SK-N-SH (cell line): ENCODE data around the gene IL17RA.

ENCODE experiments used
- CHD2 ChIP-seq: fragments of 150-350 bp; IDR thresholded peaks from 2 replicates; pipeline ENCODE4 v1.6.1; 2018; ENCODE audit warnings: low read length; ENCODE audit not compliant: partially characterized antibody
- EP300 ChIP-seq, 2 experiments: IDR thresholded peaks; 2 replicates each; pipeline versions ENCODE4 v1.4.0 to v1.6.1; 2012; ENCODE audit warnings: borderline replicate concordance in 1 of 2, low read depth in 1 of 2, low read length in 1 of 2
- EZH2phosphoT487 ChIP-seq: fragments of 200-600 bp; sonication (generic); IDR thresholded peaks from 2 replicates; pipeline ENCODE4 v1.6.1; 2017; ENCODE audit warnings: low read depth, mixed run types, mild to moderate bottlenecking, antibody characterized with exemption, moderate library complexity, borderline replicate concordance
- FOXM1 ChIP-seq: IDR thresholded peaks from 2 replicates; pipeline ENCODE4 v1.4.0; 2012; ENCODE audit warnings: low read depth, mild to moderate bottlenecking
- JUND ChIP-seq: IDR thresholded peaks from 2 replicates; pipeline ENCODE4 v1.4.0; 2012
- MXI1 ChIP-seq: IDR thresholded peaks from 2 replicates; pipeline ENCODE4 v1.6.1; 2012; ENCODE audit warnings: mild to moderate bottlenecking, low read depth, low read length, improper control_type of control experiment
- POLR2AphosphoS5 ChIP-seq: IDR thresholded peaks from 2 replicates; pipeline ENCODE4 v1.6.1; 2012; ENCODE audit warnings: low read depth, low read length
- RAD21 ChIP-seq: IDR thresholded peaks from 2 replicates; pipeline ENCODE4 v1.6.1; 2012; ENCODE audit warnings: mild to moderate bottlenecking, low read length
- YY1 ChIP-seq: IDR thresholded peaks from 2 replicates; pipeline ENCODE4 v1.4.0; 2012; ENCODE audit warnings: low read depth, mild to moderate bottlenecking
- TF ChIP-seq, protein P1 (sequence below): fragments of 200-600 bp; sonication (generic); IDR thresholded peaks from 2 replicates; pipeline ENCODE4 v1.6.1; 2017; ENCODE audit warnings: antibody characterized with exemption, mild to moderate bottlenecking, moderate library complexity

DNA sequence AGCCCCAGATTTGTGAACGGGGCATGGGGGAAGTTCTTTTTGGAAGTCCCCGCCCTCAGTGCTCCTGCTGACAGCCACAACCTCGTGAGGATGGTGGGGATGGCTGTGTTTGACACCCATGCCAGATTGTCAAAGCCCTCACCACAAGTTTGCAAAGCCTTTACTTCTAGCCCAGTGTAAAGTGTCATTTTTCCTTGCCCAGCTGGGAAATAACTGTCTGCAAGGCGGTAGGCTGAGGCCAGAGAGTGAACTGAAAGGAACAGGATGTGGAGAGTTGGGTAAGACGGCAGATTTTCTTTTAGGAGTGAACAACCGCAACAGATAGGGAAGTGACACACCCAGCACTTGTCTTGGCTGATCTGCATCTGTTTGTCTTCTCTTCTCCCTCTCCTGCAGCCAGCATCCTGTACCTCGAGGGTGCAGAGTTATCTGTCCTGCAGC, 13.6 kb downstream of the IL17RA start:
- TF ChIP-seq EP300 (IDR thresholded peaks at IDR 0.05; ENCODE audit: borderline replicate concordance in 1 of 2, low read depth in 1 of 2, low read length in 1 of 2) (no peak), JUND (no peak), CHD2 (no peak), POLR2AphosphoS5 (no peak), RAD21 (no peak), FOXM1 (no peak), YY1 (no peak), MXI1 (no peak), EZH2phosphoT487 (no peak)
- TF ChIP-seq, protein P1, sequence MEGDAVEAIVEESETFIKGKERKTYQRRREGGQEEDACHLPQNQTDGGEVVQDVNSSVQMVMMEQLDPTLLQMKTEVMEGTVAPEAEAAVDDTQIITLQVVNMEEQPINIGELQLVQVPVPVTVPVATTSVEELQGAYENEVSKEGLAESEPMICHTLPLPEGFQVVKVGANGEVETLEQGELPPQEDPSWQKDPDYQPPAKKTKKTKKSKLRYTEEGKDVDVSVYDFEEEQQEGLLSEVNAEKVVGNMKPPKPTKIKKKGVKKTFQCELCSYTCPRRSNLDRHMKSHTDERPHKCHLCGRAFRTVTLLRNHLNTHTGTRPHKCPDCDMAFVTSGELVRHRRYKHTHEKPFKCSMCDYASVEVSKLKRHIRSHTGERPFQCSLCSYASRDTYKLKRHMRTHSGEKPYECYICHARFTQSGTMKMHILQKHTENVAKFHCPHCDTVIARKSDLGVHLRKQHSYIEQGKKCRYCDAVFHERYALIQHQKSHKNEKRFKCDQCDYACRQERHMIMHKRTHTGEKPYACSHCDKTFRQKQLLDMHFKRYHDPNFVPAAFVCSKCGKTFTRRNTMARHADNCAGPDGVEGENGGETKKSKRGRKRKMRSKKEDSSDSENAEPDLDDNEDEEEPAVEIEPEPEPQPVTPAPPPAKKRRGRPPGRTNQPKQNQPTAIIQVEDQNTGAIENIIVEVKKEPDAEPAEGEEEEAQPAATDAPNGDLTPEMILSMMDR = no peak
